Right ventricle myocardium superior (tissue), 1 donor: Measurements from ENCODE around the gene MFSD6L. TPM values are rescaled to one million over a fixed set of nuclear protein-coding genes. Genes with fewer than 3 reads are reported as not detected.
"Not testable (repeated sequence)": the region's sequence is repeated elsewhere in the genome, so short reads cannot be mapped to it uniquely, and the experiment has no call there.

Source experiments
- ATAC-seq: fragments of 200-7000 bp; cut with Tn5 transposase; one replicate; pipeline ENCODE4 v1.9.1; 2020; ENCODE audit warnings: mild to moderate bottlenecking; ENCODE audit not compliant: poor library complexity
- DNase-seq: peaks from one replicate; pipeline ENCODE4 v3.0.0-alpha.2; 2020
- intact Hi-C: fragments of 100-400 bp; cut with DNase I; formaldehyde crosslinking; loops from one replicate; pipeline ENCODE4 v1.11.2; 2022
- total RNA-seq: library from RNA; stranded (reverse); fragmentation: NEBNext Ultra II Directional; extraction: Animal tissue kit (Norgen Biotek cat#: 25700); gene quantifications from one replicate; pipeline ENCODE4 v1.2.1, GENCODE V29; 2021
- donor health status: DM: no; HTN: yes; CAD: no; lungs with severe emphysema.

The MFSD6L gene
- total RNA-seq, 1 donor from 2014 or later = 0.11 TPM

GRCh38 chr17:8829036-8829941 is 30.1 kb upstream of the MFSD6L start:
- ATAC-seq = no peak
- intact Hi-C loops = no loop called here
- DNase-seq = no peak

DNA sequence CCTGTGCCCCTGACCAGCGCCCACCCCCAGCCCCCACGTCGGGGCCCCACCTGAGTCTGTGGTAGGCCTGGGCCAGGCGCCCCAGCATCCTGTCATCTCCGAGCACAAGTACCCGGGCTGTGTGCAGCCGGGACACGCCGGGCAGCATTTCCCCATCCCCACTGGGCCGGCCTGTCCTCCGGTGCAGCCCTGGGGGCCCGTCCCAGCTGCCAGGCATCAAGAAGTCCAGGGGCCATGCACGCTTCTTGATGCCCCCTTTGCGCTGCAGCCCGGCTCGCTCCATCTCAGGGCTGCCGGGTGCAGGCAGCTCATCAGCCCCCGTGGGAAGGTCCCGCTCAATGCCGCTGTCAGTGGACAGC is 29.3 kb upstream of the MFSD6L start:
- intact Hi-C loops = no loop called here
- DNase-seq = no peak
- no peak for ATAC-seq

- no peak for DNase-seq
- no peak for ATAC-seq
- intact Hi-C loops = no loop called here
These were observed 27.8 kb upstream of the MFSD6L start for GRCh38 chr17:8826808-8827435.

DNA sequence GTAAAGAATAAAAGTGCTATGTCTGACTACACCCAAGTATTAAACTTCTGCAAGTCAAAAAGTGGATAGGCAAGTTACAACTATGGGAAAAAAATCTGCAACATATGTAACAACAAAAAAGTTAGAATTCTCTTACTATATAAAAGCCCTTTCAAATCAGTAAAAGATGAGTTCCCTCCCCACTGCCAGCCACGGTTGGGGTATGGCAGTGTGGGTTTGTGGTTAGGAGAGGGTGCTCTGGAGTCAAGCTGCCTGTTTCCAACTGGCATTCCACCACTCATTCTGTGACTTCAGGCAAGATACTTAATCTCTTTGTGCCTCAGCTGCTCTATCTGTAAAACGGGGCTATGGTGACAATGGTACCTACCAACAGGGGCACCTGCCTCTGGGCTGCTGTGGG is 26.6 kb upstream of the MFSD6L start:
- no peak for DNase-seq
- intact Hi-C loops = no loop called here
- ATAC-seq = no peak

DNA sequence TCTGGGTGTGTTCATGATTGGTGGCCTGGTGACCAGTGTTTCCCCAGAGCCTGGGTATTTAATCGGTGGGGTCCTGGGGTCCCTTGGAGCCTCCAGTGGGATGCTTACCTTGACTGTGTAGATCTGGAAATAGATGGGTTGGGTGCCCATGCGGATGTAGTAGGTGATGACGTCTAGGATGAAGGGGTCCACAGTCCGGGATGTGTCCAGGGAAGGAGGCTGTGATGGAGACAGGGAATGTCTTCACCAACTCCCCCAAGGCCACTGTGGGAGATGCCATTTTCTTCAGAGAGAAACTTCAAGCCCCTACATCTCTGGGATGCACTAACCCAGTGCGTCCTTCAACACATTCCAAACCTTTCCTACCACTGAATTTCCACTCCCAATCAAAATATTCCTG is 24.1 kb upstream of the MFSD6L start:
- DNase-seq (no peak), ATAC-seq (no peak)
- intact Hi-C loops = no loop called here

- intact Hi-C loops = no loop called here
- DNase-seq (no peak), ATAC-seq (no peak)
These were observed 23.4 kb upstream of the MFSD6L start for GRCh38 chr17:8822401-8823035.

GRCh38 chr17:8821446-8822105 is 22.4 kb upstream of the MFSD6L start:
- ATAC-seq (no peak), DNase-seq (no peak)
- intact Hi-C loops = no loop called here

GRCh38 chr17:8820311-8821010 is 21.3 kb upstream of the MFSD6L start:
- intact Hi-C loops = no loop called here
- ATAC-seq (no peak), DNase-seq (no peak)

DNA sequence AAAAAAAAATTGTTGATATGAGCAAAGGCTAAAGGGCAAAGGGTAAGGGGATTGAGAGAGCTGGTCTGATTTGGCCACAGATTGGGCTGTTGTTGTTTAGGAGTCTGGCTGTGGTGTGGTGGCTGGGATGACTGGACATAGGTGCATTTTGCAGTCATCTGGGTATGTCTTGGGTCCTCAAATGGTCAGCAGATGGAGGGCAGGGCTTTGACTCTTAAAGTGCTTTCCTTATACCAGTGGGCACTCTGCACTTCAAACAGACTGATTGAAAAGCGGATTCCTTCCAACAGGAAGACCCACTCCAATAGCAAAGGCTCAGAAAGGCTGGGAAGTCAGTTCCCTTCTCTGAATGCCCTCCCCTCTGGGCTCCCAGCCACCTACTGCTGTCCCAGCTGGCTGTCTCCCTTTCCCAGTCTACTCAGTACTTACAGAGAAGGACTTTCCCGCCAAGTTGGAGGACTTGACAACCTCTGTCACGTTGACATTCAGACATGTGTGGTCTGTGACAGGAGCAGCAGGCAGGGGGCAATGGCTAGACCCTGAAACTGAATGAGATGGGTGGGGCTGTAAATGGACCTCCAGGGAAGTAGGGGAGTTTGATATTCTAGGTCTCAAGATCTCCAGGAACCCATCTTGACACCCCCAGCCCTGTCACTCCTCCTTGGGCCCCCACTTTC is 19.6 kb upstream of the MFSD6L start:
- DNase-seq = no peak
- no peak for ATAC-seq
- intact Hi-C loops = no loop called here

DNA sequence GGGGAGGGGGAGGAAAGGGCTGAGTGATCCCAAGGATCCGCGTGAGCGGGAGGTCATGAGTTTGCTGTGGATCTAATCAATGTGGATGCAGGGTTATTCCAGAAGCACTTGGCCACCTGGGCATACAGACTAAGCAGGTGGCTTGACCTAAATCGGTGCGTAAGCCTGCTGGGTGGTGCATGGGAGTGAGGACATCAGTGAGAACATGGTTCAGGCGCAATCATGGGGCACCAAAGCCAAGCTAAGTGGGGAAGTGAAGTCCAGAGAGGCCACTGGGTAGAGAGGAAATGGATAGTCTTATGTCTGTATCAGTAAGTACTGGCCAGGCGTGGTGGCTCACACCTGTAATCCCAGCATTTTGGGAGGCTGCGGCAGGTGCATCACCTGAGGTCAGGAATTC is 18.9 kb upstream of the MFSD6L start:
- no peak for DNase-seq
- intact Hi-C loops = no loop called here
- ATAC-seq = no peak

GRCh38 chr17:8806926-8807550 is 7.9 kb upstream of the MFSD6L start:
- peak; percentile 12 for ATAC-seq

DNA sequence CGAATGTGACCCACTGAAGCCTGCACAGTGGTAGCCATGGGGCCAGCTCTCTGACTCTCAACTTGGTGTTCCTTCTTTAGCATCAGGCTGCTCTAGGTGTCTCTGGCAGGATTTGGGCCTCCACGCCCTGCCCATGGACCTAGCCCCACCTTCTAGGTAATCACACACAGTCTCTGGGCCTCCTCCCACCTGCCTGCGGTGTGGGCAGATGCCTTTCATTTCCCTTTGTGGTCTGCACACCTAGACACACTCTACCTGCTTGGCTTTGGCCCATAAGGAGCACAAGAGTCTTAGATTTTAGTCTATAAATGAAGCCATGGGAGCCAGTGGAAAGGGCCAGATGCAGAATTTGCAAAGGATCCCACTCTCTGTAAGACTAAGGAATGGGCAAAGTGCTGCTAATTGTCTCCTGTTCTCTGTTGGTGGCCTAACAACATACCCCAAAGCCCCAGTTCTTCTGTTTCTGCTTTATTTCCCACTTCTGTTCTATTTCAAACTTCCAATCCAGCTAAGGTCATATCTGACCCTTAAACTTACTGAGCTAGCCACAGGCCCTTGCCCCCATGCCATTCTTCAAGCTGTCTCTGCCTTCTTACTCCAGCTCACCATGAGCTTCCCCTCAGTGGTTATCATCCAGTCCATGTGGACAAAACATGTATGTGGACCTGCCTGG is 7.2 kb upstream of the MFSD6L start:
- DNase-seq (no peak), ATAC-seq (no peak)
- intact Hi-C loops = no loop called here

More at GRCh38 chr17:8806926-8807550, 7.9 kb upstream of the MFSD6L start:
- no peak for DNase-seq
- intact Hi-C loops = no loop called here

- DNase-seq, intact Hi-C loops, ATAC-seq: not testable (repeated sequence)
These were observed 6.2 kb upstream of the MFSD6L start for GRCh38 chr17:8805396-8805795.

DNA sequence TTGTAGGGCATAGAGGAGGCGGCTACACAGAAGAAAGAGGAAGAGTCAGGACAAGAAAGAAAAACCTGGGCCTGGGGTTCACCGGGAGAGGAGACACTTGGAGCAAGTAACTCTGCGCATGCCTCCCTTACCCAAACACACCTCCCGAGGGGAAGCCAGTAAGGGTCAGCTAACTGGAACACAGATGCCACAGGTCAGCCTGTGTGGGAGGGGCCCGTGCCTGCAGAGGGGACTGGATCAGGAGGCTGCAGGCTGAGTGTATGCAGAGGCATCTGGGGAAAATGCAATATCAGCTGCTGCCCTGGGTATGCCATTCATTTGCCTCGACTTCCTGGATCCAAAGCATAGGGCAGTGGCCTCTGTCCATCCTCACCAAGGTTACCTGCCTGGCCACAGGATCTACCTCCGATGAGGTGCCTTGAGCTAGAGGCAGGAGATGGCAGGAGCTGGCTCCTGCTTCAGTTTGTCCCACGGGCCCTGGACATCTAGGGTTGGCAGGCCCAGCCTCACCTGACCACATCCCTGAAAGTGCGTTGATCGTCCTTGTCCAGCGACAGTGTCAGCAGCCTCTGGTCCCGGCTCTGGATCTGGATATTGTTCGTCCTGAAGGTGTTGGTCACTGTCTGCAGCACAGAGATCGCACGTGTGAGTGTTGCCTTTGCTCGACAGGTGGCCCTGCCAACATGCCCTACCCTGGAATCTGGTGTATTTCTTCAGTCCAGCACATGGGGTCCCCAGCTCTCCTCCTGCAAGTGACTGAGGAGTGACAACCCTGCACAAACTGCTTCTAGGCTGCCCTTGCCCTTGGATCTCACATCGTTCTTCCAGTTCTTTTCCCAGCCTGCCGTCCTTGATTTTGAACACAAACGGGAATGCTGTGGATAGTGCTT is 4.6 kb upstream of the MFSD6L start:
- ATAC-seq = peak; percentile 73
- DNase-seq = no peak
- intact Hi-C loops = loop anchor here (5.0 kb wide), 1 partner anchor 94 kb away; no protein-coding TSS in a partner anchor

GRCh38 chr17:8801135-8801840 is 2.1 kb upstream of the MFSD6L start:
- no peak for ATAC-seq
- intact Hi-C loops = loop anchor here (5.0 kb wide), 1 partner anchor 96 kb away; no protein-coding TSS in a partner anchor
- no peak for DNase-seq

GRCh38 chr17:8800656-8801055 is 1.5 kb upstream of the MFSD6L start:
- no peak for ATAC-seq
- intact Hi-C loops = loop anchor here (5.0 kb wide), 1 partner anchor 97 kb away; no protein-coding TSS in a partner anchor

More at GRCh38 chr17:8800656-8801055, 1.5 kb upstream of the MFSD6L start:
- DNase-seq = no peak
